Activated T-helper 1 cell treated with Interleukin-2 at 50 U/mL for 16 hours (primary cell): Measurements from ENCODE around the gene TEKT5.
"Not testable (repeated sequence)": the region's sequence is repeated elsewhere in the genome, so short reads cannot be mapped to it uniquely, and the experiment has no call there.

Experiments used
- DNase-seq: peaks from one replicate; pipeline ENCODE4 v3.0.0-alpha.2; 2020; ENCODE audit warnings: low read depth

The TEKT5 gene

DNA sequence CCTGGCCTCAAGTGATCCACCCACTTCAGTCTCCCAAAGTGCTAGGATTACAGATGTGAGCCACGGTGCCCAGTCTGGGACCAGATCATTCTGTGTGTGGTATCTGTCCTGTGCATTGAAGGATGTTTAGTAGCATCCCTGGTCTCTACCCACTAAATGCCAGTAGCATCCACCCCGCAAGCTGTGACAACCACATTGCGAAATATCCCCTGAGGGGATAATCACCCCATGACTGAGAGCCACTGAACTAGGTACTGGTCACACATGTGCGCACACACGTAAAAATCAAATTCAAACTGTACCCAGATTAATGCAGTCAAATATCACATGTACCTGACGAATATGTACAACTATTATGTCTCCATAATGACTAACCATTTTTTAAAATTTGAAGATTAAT lies 35.8 kb downstream of the TEKT5 start:
- DNase-seq = no peak

DNA sequence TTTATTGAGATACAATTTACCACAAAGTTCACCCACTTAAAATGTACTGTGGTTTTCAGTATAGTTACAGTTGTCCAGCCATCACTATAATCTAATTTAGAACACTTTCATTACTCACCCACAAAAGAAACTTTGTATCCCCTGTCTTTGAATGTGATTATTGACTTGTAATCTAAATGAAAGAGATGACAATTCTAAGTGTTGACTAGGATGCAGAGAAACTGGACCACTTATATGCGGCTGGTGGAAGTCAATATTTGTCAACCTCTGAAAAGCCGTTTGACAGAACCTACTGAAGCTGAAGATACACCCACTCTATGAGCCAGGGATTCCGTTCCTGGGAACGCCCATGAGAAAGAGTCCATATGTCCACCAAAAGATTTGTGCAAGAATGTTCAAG lies 36.8 kb downstream of the TEKT5 start:
- DNase-seq = no peak

DNA sequence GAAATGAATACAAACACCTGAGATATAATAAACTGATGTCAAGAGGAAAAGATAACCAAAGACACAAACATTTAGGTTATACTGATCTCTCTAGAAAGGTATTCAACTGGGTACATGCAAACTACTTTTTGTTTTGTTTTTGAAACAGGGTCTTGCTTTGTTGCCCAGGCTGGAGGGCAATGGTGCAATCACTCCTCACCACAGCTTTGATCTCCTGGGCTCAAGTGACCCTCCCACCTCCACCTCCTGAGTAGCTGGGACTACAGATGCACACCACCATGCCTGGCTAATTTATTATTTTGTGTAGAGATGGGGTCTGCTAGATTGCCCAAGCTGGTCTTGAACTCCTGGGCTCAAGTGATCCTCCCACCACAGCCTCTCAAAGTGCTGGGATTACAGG lies 38.1 kb downstream of the TEKT5 start:
- DNase-seq = no peak

DNA sequence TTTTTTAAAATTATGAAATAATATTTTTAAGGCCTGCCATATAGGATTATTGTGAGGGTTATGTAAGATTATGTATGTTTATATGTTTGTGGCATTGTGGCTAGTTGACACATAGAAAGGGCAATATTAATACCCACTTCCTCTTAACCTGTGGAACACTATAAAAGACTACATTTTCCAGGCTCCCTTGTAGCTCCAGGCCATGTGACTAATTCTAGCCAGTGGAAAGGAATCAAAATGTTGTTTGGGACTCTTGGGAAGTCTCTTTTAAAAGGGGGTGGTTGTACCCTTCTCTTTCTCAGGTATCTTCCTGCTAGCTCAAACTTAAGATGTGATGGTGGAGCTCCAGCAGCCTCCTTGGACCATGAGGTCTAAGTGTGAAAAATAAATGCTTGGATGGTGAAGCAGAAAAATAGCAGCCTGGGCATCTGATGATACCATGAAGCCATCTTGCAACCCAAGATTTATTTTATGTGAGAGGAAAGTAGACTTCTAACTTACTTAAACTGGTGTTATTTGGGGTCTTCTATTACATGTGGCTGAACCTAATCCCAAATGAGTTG lies 39.2 kb downstream of the TEKT5 start:
- no peak for DNase-seq

DNA sequence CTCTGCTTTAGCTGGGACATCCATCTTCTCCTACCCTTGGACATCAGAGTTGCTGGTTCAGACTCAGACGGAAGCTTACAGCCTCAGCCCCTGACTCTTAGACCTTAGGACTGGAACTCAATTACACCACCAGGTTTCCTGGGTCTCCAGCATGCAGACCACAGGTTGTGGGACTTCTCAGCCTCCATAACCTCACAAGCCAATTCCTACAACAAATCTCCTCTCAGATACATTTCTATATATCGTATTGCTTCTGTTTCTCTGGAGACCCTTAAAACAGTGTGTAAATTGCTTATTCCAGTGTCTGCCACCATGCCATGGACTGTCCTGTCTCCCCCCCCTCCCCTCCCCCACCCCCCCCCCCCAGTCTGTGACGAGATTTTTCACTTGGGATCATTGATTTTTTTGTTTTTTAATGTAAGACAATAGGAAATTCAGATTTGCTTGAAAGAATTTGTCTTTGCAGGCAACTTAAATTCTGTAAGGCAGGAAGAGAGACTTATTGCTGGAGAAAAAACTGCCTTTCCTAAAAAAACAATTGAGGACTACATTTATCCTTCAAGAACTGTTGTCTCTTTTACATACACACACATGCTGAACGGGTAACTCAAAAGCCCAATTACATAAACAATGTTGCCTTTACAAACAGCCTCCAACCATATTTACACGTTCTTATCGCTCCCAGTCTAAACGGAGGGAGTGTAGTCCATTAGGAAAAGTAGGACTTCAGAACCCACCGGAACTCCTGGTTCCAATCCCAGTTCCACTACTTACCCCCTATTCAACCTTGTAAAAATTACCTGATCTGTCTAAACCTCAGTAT lies 39.9 kb downstream of the TEKT5 start:
- DNase-seq = no peak

DNA sequence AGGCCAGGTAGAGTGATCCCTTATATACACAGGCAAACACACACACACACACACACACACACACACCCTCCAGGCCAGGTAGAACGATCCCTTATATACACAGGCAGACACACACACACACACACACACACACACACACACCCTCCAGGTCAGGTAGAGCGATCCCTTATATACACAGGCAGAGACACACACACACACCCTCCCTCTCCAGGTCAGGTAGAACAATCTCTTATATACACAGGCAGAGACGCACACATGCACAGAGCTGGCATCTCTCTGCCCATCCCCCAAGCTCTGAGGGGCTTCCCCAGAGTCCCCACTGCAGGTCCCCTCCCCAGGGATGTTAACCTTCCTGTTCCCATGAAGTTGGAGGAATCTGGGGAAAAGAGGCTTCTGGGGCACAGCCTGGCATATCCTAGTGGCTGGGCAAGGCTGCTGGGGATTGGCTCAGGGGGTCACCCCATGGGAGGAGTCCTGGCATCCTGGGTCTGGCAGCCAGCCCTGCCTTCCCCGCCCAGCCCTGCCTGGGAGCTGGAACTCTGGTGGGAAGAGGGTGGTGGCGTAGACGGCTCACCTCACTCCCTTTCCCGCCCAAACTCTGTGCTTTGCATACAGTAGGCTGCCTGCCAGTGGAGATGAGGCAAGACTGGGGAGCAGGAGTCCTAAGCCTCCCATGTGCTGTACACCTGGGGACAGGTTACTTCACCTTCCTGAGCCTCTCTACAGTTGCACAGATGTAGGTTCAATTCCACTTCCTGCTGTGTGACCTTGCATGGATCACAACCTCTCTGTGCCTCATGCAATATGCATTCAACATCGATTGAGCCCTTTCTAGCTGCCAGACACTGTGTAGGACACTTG lies 41.8 kb downstream of the TEKT5 start:
- DNase-seq = no peak

DNA sequence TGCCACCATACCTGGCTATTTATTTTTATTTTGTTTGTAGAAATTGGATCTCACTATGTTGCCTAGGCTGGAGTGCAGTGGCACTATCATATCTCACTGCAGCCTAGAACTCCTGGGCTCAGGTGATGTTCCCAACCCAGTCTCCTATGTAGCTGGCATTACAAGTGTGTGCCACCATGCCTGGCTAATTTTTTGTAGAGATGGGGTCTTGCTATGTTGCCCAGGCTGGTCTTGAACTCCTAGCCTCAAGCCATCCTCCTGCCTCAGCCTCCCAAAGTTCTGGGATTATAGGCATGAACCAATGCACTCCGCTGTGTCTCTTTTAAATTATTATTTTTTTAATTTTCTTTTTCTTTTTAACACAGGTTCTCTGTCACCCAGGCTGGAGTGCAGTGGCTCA lies 45.6 kb downstream of the TEKT5 start:
- DNase-seq = not testable (repeated sequence)

DNA sequence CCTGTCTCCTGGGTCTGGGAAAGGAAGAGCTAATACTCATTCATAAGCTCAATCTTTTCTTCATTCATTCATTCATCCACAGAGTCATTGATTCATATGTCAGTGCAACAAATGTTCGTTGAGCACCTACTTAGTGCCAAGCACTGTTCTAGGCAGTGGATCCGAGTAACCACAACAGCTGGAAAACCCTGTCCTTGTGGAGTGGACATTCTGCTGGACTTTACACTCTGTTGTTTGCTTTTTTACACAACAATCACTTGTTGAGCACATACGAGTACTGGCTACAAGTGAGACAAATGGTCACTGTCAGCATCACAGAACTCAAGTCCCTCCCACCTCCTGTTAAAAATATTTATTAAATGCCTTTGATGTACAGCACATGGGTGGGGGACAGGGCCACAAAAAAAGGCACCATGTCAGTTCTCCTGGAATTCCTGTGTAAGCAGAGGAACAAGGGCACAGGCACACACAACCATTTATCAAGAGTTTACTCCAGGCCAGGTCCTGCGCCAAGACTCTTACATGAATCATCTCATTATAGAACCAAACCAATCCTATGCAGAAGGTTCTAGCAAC lies 46.9 kb downstream of the TEKT5 start:
- DNase-seq = no peak

DNA sequence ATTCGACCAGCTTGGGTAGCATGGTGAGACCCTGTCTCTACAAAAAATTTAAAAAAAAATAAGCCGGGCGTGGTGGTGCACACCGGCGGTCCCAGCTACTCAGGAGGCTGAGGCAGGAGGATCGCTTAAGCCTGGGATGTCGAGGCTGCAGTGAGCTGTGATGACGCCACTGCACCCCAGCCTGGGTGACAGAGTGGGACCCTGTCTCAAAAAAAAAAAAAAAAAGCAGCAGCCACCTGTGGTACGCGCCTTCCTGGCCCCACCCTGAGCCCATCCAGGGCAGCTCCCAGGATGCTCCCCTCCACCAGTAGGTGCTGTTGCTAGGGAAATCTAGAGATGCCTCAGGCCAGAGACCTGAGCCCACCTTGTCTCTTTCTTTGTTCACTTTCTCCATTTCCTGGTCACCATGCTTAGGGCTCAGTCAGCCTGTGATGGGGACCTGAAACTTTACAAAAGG lies 47.4 kb downstream of the TEKT5 start:
- DNase-seq = no peak

DNA sequence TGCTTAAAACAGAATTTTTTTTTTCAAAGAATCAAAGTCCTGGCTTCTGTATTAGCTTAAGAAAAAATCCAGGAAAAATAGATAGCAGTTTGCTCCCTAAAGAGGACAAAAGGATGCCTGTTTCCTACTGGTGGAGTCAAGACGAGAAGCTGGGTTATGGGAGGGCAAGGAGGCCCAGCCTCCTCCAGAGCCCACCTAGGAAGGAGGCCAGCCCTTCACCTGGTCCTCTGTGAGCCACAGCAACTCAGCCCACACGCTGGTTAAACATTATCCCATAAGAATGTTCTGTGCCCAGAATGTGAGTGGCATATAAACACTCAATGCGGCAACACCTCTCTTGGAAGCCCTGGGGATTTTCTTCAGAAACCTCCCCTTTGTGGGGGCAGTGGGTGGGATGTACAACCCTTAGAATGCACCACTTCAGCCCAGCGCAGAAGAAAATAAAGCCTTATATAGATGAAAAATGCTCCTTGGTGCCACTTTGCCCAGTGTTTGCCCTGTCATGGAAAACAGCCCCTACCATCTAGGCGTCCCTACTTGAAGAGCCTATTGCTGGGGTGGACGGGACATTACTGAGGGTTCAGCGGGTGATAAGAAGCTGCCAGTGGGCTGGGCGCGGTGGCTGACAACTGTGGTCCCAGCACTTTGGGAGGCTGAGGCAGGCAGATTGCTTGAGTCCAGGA lies 48.0 kb downstream of the TEKT5 start:
- DNase-seq = no peak

DNA sequence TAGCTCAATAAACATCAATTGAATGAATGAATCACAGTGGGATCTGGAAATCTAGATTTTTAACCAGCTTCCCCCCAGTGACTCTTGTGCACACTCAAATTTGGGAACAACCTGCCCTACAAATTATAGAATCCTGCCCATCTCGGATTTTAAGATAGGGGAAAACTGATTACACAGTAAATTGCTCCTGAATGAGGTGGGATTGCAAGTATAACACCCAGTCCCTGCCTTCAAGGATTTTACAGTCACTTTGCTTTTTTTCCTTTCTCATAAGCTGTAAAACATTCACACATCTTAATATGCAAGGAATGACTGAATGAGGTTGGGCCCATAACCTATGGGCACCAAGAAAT lies 48.5 kb downstream of the TEKT5 start:
- no peak for DNase-seq

DNA sequence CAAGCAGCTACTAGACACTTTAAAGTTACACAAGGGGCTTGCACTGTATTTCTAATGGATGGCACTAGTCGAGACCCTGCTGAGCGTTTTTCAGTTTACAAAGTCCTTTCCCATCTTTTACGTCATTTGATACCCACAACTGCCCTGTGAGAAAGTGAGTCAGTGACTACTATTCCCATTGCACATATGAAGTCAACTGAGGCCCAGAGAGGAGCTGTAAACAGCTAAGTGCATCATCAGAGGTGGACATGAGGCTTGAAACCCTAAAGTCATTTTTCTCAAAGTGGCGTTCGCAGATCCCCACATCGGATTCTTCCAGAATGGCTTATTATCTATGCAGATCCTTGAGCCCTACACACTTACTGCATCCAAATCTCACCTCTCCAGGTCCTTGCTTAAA lies 50.6 kb downstream of the TEKT5 start:
- no peak for DNase-seq

DNA sequence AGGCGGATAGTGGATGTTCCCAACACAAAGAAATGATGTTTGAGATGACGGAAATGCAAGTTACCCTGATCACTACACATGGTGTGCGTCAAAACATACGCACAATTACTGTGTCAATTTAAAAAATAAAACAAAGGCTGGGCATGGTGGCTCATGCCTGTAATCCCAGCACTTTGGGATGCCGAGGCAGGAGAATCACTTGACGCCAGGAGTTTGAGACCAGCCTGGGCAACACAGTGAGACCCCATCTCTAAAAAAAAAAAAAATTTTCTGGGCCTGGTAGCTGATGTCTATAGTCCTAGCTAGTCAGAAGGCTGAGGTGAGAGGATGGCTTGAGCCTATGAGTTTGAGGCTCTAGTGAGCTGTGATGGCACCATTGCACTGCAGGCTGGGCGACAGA lies 51.8 kb downstream of the TEKT5 start:
- DNase-seq = no peak

DNA sequence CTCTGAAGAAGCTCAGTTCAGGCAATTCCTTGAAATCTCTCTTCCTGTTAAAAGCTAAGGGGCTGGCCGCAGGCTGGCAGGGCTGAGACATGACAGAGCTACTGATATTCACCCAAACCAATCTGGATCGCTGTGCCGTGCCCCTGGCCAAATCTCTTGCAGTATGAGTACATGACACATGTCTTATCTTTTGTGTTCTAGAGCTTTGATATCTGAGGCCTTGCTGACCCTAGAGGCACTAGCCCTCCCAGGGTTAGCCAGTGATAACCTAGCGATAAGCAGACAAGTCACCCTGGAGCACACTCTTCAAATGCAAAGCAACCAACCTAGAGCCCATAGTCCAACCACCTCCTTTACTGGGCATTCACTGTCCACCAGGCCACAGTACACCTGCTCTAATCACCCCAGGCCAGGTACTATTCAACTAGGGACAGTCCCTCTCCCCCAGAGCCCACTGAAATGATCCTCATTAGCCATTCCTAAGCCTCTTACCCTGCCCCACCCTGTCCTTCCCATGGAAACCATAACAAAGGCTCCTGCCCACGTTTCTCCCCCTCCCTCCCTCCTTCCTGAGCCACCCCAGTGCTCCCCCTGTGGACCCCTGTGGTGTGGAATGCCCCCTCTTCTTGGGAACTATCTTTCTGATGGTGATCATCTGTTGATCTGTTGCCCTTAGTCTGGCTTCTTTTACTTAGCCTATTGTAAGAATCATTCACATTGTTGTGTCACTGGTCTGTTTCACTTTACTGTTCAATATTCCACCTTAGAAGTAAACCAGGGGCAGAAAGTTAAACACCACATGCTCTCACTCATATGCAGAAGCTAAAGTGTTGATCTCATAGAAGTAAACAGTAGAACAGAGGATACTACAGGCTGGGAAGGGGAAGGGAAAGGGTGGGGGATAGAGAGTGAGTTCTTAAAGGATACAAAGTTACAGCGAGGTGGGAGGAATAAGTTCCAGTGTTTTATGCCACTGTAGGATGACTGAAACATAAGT lies 52.5 kb downstream of the TEKT5 start:
- no peak for DNase-seq

DNA sequence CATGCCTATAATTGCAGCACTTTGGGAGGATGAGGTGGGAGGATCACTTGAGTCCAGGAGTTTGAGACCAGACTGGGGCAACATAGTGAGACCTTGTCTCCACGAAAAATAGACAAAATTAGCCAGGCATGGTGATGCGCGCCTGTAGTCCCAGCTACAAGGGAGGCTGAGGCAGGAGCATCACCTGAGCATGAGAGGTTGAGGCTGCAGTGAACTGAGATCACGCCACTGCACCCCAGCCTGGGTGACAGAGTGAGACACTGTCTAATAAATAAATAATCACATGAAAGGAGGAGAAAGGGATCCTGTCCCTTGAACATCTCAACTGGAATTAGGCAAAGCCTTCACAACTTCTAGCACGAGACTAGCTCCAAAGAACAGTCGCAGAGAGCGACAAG lies 53.2 kb downstream of the TEKT5 start:
- DNase-seq = no peak

DNA sequence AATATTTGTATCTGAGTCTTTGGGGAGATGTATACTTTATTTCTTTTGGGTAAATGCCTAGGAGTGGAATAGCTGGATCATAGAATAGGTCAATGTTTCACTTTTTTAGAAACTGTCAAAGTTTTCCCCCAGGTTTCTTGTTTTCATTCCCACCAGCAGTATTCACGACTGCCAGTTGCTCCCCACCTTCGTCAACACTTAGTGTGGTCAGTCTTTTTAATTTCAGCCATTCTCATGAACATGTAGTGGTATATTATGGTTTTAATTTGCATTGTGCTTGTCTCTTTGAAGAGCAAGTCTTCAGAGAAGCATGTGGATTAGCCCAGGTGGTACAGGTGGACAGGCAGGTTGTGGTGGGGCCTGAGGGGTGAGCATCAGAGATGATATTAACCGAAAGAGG lies 53.8 kb downstream of the TEKT5 start:
- DNase-seq = no peak

DNA sequence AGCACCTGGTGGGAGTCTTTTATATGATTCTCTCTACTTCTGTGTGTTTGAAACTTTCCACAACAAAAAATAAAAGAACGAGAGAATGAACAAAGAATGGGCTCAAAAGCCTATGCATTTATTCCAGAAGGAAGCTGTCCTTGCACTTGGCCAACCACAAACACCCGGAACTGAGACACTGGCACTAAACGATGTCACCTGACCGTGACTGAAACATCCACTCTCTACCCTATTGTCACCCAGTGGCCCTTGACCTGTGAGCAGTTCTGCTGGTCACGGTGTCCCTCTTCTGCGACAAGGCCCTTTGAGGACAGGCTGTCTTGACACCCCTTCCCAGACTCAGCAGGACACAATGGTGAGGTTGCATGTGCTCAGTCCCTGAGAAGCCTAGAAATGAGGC lies 56.6 kb downstream of the TEKT5 start:
- DNase-seq = no peak

DNA sequence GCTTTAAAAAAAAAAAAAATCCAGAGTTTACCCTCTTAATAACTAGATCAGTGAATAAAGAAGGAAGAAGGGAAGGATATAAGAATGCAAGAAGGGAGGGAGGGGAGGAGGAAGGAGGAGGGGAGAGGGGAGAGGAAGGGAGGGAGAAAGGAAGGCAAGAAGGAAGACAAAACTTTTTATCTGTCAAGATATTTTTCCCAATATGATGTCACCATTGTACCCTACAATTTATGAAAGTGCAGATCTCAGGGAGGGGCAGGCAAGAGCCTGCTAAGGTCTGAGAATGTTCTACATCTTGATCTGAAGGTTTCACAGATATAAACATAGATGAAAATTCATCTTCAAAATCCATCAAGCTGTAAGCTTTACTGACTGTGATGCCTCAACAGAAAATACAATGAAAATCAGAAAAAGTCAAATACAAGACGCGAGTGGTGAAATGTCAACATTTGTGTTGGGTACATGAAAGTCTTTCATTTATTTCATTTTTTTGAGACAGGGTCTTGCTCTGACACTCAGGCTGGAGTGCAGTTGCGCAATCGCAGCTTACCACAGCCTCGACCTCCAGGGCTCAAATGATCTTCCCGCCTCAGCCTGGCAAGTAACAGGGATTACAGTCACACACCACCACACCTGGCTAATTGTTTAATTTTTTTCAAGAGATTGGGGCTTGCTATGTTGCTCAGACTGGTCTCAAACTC lies 57.2 kb downstream of the TEKT5 start:
- no peak for DNase-seq

DNA sequence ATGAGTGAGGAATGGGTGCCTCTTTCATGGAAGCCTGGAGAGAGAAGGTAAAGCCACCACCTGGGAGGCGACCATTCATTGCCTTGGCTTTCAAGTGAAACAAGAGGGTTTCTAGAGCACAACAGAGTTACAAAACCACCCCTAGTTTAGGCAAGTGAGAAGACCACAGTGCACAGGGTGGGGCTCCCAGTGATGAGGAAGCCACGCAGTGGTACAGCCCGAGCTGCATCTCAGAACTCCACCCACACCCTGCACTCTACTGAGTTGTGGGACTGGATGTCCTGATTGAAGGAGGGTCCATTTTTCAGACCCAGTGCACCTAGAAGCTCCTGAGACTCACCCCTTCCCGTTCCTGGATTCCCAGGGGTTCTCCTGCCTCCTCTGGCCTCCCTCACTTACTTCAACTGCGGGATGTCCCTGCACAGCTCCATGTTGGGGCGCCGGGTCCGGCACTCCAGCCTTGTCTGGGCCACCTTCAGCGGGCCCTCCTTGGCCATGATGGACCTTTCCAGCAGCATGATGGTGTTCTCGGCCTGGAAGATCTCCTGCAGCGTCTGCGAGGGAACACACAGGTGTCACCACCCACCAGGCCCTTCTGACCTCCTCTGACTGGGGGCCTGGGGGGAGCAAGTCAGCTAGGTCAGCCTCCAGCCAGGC lies 59.2 kb downstream of the TEKT5 start:
- DNase-seq = no peak

DNA sequence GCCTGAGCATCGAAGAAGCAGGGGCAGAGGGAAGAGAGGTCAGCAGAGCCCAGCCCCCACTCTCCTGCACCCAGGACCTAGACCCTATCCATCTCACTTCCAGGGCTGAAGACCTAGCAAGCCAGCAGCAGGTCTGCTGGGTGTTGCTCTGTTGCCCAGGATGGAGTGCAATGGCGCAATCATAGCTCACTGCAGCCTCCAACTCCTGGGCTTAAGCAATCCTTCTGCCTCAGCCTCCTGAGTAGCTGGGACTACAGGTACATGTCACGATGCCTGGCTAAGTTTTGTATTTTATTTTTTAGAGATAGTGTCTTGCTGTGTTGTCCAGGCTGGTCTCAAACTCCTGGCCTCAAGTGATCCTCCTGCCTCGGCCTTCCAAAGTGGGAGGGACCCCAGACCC lies 61.3 kb downstream of the TEKT5 start:
- not testable (repeated sequence) for DNase-seq
